SU-DHL-6 (cell line): ENCODE results near the gene LRPAP1.

Experiments
- H2AFZ ChIP-seq: fragments of 200-600 bp; sonication (generic); 2 replicates; pipeline ENCODE4 v1.6.1; 2014; ENCODE audit warnings: low read depth, mild to moderate bottlenecking, moderate library complexity, mixed read lengths, antibody characterized with exemption, low read length; ENCODE audit not compliant: severe bottlenecking
- H3F3A ChIP-seq: fragments of 200-600 bp; shearing (Covaris generic); 2 replicates; pipeline ENCODE4 v1.6.0; 2016; ENCODE audit warnings: antibody characterized with exemption, mild to moderate bottlenecking; ENCODE audit not compliant: insufficient read depth
- H3K27ac ChIP-seq: fragments of 200-600 bp; sonication (generic); 2 replicates; pipeline ENCODE4 v1.5.1; 2016; ENCODE audit warnings: low read depth, mild to moderate bottlenecking, low read length, moderate library complexity, mixed read lengths
- H3K27me3 ChIP-seq: fragments of 200-600 bp; sonication (generic), shearing (Covaris generic); 2 replicates; pipeline ENCODE4 v1.6.0; 2014; ENCODE audit warnings: mild to moderate bottlenecking, low read length
- H3K36me3 ChIP-seq: fragments of 200-600 bp; sonication (generic); 2 replicates; pipeline ENCODE4 v1.6.1; 2014; ENCODE audit warnings: mild to moderate bottlenecking, low read length, mixed read lengths
- H3K4me2 ChIP-seq: fragments of 300-600, 200-600 bp; shearing (Covaris generic), sonication (generic); 2 replicates; pipeline ENCODE4 v1.6.0; 2014; ENCODE audit warnings: low read length, low read depth, mild to moderate bottlenecking; ENCODE audit not compliant: poor library complexity, severe bottlenecking
- H3K4me3 ChIP-seq: fragments of 200-600 bp; sonication (generic); 2 replicates; pipeline ENCODE4 v1.5.1; 2014; ENCODE audit warnings: antibody characterized with exemption, low read length, mild to moderate bottlenecking, mixed read lengths; ENCODE audit not compliant: insufficient read depth, poor library complexity, severe bottlenecking
- H3K79me2 ChIP-seq: fragments of 200-600 bp; sonication (generic); 2 replicates; pipeline ENCODE4 v1.6.1; 2014; ENCODE audit warnings: mild to moderate bottlenecking, low read length, moderate library complexity; ENCODE audit not compliant: insufficient read depth
- H3K9ac ChIP-seq: fragments of 200-600 bp; sonication (generic); 2 replicates; pipeline ENCODE4 v1.7.0; 2014; ENCODE audit warnings: mild to moderate bottlenecking, low read length
- H3K9me2 ChIP-seq: fragments of 200-600 bp; sonication (generic); replicated peaks from 2 replicates; pipeline ENCODE4 v1.6.1; 2014; ENCODE audit warnings: low read length; ENCODE audit not compliant: insufficient read depth
- H3K9me3 ChIP-seq: fragments of 200-600 bp; sonication (generic); 2 replicates; pipeline ENCODE4 v1.6.1; 2014; ENCODE audit warnings: low read length, mixed read lengths; ENCODE audit not compliant: insufficient read depth
- H4K20me1 ChIP-seq: fragments of 200-600 bp; sonication (generic); 2 replicates; pipeline ENCODE4 v1.6.1; 2014; ENCODE audit warnings: low read depth, mild to moderate bottlenecking, antibody characterized with exemption, low read length, moderate library complexity, mixed read lengths
- CTCF ChIP-seq: fragments of 200-600 bp; sonication (generic); IDR thresholded peaks from one replicate; pipeline ENCODE4 v1.5.1; 2017; ENCODE audit warnings: antibody characterized with exemption, mild to moderate bottlenecking, low read length, moderate library complexity; ENCODE audit not compliant: insufficient read depth, poor library complexity, severe bottlenecking
- EZH2phosphoT487 ChIP-seq: fragments of 200-600 bp; sonication (generic), shearing (Covaris generic); conservative IDR thresholded peaks from 2 replicates; pipeline ENCODE4 v1.6.1; 2018; ENCODE audit warnings: mild to moderate bottlenecking, antibody characterized with exemption, low read length, moderate library complexity, mixed read lengths

The LRPAP1 gene

GRCh38 chr4:3524920-3525319 is 7.3 kb downstream of the LRPAP1 start:
- no peaks in the 10 kb centered on the region for H4K20me1 ChIP-seq
- no peaks in the 10 kb centered on the region for H3K79me2 ChIP-seq
- TF ChIP-seq EZH2phosphoT487: no peak
- H3F3A ChIP-seq: no peaks in the 10 kb centered on the region
- no peaks in the 10 kb centered on the region for H3K9me3 ChIP-seq
- H3K4me3 ChIP-seq: no peak overlapping the region
- no peaks in the 10 kb centered on the region for H3K36me3 ChIP-seq
- H2AFZ ChIP-seq: no peak overlapping the region
- no peak overlapping the region for H3K9ac ChIP-seq
- H3K27me3 ChIP-seq: no peaks in the 10 kb centered on the region
- H3K4me2 ChIP-seq: no peak overlapping the region
- H3K9me2 ChIP-seq: no peaks in the 10 kb centered on the region
- no peak overlapping the region for H3K27ac ChIP-seq

GRCh38 chr4:3524349-3524748 is 7.9 kb downstream of the LRPAP1 start:
- Histone ChIP-seq H2AFZ (no peak overlapping the region), H3K4me3 (no peak overlapping the region), H4K20me1 (no peaks in the 10 kb centered on the region), H3K9me2 (no peaks in the 10 kb centered on the region), H3K9ac (no peak overlapping the region), H3F3A (no peaks in the 10 kb centered on the region), H3K27me3 (no peaks in the 10 kb centered on the region), H3K36me3 (no peaks in the 10 kb centered on the region), H3K9me3 (no peaks in the 10 kb centered on the region), H3K27ac (no peak overlapping the region), H3K4me2 (no peak overlapping the region), H3K79me2 (no peaks in the 10 kb centered on the region)
- no peak for TF ChIP-seq CTCF
- TF ChIP-seq EZH2phosphoT487: no peak

GRCh38 chr4:3523628-3524221 is 8.5 kb downstream of the LRPAP1 start:
- no peak overlapping the region for H3K27ac ChIP-seq
- H2AFZ ChIP-seq: no peak overlapping the region
- H3K27me3 ChIP-seq: no peaks in the 10 kb centered on the region
- H3K4me3 ChIP-seq: no peak overlapping the region
- H3K9me2 ChIP-seq: no peaks in the 10 kb centered on the region
- no peaks in the 10 kb centered on the region for H3K79me2 ChIP-seq
- no peaks in the 10 kb centered on the region for H3F3A ChIP-seq
- TF ChIP-seq EZH2phosphoT487 (no peak), CTCF (no peak)
- no peaks in the 10 kb centered on the region for H4K20me1 ChIP-seq
- H3K9me3 ChIP-seq: no peaks in the 10 kb centered on the region
- H3K36me3 ChIP-seq: no peaks in the 10 kb centered on the region
- no peak overlapping the region for H3K9ac ChIP-seq
- no peak overlapping the region for H3K4me2 ChIP-seq

GRCh38 chr4:3523146-3523627 is 9.0 kb downstream of the LRPAP1 start:
- Histone ChIP-seq H3K79me2 (no peaks in the 10 kb centered on the region), H3K9me2 (no peaks in the 10 kb centered on the region), H4K20me1 (no peaks in the 10 kb centered on the region), H3F3A (no peaks in the 10 kb centered on the region), H3K9ac (no peak overlapping the region), H2AFZ (no peak overlapping the region), H3K9me3 (no peaks in the 10 kb centered on the region), H3K36me3 (no peaks in the 10 kb centered on the region), H3K4me3 (no peak overlapping the region), H3K27me3 (no peaks in the 10 kb centered on the region), H3K27ac (no peak overlapping the region), H3K4me2 (no peak overlapping the region)
- TF ChIP-seq CTCF: no peak
- TF ChIP-seq EZH2phosphoT487: no peak
